ENCODE measurements around the gene LRRC31.
A peak's percentile ranks its signal among the peaks of the same experiment; 100 is the strongest.

The LRRC31 gene

DNA sequence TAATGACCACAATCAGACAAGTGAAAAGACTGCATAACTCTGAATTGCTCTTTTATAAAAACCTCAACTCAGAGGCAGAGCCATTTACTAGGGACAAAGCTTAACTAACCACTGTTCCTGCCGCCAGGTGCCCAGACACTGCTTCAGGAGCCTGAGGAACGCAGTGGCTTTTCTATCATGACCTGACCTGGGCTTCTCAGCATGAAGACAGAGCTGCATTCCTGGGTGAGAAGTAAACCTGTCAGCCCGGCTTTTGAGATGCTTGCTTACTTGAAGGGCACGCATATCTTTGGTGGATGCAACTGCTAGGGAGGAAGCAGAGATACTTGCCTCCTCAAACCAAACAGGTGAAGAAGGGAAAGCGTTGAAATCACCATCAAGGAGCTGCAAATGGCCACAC, 7.9 kb downstream of the LRRC31 start:
- DNase-seq: no peak

GRCh38 chr3:169857811-169858210, 11.9 kb downstream of the LRRC31 start:
- DNase-seq: no peak

DNA sequence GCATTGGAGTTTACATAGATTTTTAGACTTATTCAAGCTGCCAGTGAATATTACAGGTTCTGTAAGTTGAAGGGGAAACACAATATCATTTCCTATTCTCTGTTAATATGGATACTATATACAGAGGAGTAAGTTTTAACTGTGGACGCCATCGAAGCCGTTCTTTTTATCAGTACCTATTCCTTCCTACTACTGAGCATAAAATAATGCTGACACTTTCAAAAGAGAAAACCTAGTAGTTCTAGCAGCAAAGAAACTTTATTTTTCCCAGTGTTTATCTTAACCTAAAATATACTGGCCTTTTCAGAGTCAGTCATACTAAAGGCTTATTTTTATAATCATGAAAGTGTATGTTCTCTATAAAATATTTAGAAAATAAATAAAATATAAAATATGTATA, 14.2 kb downstream of the LRRC31 start:
- no peak for DNase-seq

DNA sequence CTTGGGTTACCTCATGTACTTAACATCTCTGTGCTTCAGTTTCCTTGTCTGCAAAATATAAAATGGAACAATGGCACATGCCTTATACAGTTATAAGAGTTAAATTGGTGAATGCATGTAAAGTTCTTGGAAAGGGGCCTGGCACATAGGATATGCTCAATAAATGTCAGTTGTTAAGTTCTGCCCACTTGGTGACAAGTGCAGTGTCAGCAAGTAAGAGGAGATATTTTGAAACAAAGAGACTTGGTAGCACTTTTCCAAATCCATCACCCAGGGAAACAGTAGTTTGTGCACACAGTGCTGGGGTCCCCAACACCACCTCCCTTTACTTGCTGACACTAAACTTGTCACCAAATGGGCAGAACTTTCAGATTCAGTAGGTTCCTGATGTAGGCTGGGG, 19.1 kb downstream of the LRRC31 start:
- DNase-seq: no peak

DNA sequence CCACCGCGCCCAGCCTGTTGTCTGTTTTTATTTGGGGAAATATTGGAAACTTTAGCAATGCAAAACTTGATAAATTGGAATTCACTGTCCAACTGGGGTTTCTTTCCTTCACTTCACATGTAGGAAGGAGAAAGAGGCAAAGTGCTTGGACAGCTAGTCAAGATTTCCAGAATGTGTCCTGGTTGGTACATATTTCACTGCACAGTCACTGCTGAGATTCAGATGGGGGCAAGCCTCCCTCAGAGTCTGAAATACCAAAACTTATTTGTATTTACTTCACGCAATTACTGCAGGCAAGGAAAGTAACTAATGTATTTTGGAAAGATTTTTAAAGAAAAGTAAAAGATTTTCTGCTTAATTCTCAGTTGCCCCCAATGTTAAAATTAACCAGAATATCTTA, 21.0 kb downstream of the LRRC31 start:
- no peak for DNase-seq

GRCh38 chr3:169847896-169848295, 21.8 kb downstream of the LRRC31 start:
- no peak for DNase-seq

- DNase-seq: no peak
Measured at GRCh38 chr3:169846458-169847193, 23.1 kb downstream of the LRRC31 start.

DNA sequence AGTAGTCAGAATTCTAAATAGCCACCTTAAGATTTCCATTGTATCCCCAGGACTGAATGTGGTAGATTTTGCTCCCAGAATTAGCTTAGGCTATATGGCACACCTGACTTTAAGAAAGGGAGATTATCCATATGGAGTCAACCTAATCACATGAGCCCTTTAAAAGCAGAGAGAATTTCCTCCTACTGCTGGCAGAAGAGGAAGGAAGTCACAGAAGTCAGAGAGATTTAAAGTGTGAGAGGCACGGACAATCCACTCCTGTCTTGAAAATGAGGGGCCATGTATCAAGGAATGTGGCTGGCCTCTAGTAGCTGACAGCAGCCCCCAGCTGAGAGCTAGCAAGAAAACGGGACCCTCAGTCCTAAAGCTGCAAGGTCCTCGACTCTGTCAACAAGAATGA, 26.8 kb downstream of the LRRC31 start:
- DNase-seq: no peak

DNA sequence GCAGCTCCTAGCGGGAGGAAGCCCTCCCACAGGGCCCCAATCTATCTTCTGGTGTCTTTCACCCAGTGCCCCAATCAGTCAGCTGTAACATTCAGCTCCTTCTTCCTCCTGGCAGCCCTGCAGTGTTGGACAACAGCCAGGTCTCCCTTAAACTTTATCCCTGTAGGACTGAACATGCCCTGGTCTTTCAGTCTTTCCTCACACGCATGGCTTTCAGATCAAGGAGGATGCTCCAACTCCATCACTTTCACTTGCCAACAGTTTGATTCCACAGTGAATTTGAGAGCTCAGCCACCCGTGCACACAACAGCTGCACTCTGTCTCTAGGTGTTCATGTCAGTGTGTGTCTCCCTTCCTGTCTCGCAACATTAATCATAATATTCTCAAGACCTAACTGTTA, 28.6 kb downstream of the LRRC31 start:
- no peak for DNase-seq

DNA sequence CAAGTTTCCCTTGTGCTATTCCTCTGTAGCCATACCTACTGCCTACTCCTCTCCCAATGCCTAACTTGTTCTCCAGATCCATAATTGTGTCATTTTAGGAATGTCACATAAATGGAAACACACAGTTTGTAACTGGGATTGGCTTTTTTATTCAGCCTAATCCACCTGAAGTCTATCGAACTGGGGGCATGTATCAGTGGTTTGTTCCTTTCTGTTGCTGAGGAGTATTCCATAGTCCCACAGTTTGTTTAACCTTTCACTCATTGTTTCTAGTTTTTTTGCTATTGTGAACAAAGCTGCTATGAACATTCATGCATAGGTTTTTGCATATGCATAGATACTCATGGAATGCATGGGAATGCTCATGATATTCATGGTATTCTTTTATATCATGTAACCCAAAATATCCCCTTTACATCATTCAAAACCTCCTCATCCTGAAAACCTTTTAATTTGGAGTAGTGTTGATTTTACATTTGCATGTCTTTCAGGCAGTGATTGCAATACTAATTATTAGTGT, 31.2 kb downstream of the LRRC31 start:
- no peak for DNase-seq

GRCh38 chr3:169836942-169837275, 32.8 kb downstream of the LRRC31 start:
- DNase-seq: no peak

DNA sequence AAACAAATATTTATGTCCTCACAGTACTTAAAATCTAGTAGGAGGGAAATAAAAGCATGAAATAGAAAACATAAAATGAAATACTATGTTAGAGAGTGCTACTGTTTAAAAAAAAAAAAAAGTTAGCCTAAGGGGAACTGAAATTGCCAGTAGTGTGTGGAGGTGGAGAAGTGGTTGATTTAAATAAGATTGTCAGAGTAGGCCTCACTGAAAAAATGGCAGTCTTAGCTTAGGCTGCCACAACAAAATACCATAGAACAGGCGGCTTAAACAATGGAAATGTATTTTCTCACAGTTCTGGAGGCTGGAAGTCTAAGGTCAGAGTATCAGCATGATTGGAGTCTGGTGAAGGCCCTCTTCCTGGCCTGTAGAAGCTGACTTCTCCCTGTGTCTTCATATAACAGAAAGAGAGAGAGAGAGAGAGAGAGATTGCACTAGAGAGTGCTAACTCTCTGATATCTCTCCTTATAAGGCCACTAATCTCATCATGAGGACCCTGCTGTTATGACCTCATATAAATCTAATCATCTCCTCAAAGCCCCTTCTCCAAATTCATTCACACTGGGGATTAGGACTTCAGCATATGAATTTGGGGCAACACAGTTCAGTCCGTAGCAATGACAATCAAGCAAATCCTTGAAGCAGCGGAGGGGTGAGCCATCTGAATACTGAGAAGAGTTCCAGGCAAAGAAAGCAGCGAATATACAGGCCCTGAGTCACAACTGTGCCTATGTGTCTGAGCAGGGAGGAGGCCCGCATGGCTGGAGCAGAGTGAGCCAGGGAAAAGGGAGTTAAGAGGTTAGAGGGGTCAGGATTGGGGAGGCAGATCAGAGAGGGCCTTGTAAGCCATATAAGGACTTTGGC, 33.4 kb downstream of the LRRC31 start:
- DNase-seq: no peak

- DNase-seq: no peak
Measured at GRCh38 chr3:169835533-169835932, 34.2 kb downstream of the LRRC31 start.

DNA sequence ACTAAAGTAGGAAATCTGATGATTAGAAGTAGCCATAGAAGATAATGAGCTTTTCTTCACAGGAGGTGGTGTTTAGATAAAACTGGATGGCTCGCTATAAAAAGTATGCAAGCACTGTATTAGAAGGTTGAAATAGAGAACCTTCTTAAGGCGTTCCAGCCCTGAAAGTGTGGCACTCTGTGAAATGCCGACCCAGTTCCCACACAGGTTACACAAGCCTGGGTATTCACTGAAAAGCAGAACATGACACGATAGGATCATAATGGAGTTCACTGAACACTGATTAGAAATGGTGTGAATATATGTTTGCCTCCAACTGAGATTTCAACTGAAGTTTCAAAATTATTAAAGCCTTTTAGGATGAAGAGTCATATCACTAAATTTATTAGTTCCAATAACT, 42.0 kb downstream of the LRRC31 start:
- no peak for DNase-seq

DNA sequence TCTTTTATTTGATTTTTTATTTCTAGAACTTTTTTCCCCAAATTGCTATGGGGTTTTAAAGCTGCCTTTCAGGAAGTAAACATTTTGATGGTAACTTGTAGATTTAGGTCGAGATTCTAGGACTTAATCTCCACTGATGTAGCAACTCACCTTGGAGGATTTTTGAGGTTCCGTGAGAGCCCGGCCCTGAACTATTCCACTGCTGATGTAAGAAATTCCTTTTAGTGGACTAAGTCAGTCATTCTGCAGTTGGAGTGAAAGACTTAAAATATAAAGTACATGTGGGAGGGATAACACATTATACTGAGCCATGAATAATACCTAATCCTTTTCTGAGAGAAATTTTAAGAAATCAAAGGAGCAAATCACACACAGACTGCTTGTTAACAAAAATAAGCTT, 44.4 kb downstream of the LRRC31 start:
- DNase-seq: no peak

- DNase-seq: no peak
Measured at GRCh38 chr3:169822983-169823382, 46.8 kb downstream of the LRRC31 start.

DNA sequence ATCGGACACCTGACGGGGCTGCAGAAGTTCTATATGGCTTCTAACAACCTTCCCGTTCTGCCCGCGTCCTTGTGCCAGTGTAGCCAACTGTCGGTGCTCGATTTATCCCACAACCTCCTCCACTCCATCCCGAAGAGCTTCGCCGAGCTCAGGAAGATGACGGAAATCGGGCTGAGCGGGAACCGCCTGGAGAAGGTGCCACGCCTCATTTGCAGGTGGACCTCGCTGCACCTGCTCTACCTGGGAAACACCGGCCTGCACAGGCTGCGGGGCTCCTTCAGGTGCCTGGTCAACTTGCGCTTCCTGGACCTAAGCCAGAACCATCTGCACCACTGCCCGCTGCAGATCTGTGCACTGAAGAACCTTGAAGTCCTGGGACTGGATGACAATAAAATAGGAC, 47.2 kb downstream of the LRRC31 start:
- DNase-seq: no peak

- DNase-seq: no peak
Measured at GRCh38 chr3:169822091-169822490, 47.6 kb downstream of the LRRC31 start.

- no peak for DNase-seq
Measured at GRCh38 chr3:169818316-169818715, 51.4 kb downstream of the LRRC31 start.

DNA sequence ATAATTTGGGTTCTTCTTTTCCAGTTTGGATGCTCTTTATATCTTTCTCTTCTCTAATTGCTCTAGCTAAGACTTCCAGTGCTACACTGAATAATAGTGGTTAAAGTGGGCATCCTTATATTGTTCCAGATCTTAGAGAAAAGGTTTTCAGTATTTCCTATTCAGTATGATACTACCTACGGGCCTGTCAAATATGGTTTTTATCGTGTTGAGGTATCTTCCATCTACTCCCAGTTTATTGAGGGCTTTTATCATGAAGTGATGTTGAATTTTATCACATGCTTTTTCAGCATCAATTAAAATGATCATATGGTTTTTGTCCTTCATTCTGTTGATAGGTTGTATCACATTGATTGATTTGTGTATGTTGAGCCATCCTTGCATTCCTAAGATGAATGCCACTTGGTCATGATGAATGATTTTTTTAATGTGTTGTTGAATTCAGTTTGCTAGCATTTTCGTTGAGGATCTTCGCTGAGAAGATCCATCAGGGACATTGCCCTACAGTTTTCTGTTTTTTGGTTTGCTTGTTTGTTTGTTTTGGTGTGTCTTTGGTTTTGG, 54.1 kb downstream of the LRRC31 start:
- DNase-seq: no peak

- DNase-seq: peak; percentile 80 to 86
Measured at GRCh38 chr3:169813757-169814517, 55.8 kb downstream of the LRRC31 start.

GRCh38 chr3:169813278-169813677, 56.5 kb downstream of the LRRC31 start:
- DNase-seq: no peak
